ENCODE data around the gene FSTL4. TPM values are rescaled to one million over a fixed set of nuclear protein-coding genes. Genes with fewer than 3 reads are reported as not detected.

The FSTL4 gene
- total and polyA plus RNA-seq, 2 experiments from 2014 or later, result 1.4 to 2.8 TPM

GRCh38 chr5:133459474-133460160 lies 152.7 kb downstream of the FSTL4 start:
- DNase-seq (ENCODE audit: low spot score) (no peak), ATAC-seq (peak; percentile 23)
- Histone ChIP-seq H3K27me3 (ENCODE audit: insufficient read depth) (no peaks in the 10 kb centered on the region), H3K4me3 (no peak overlapping the region), H3K36me3 (ENCODE audit: insufficient read depth) (no peaks in the 10 kb centered on the region), H3K4me2 (no peak overlapping the region), H2AFZ (peak overlapping the region; percentile 20; the same call in 1 of the 2 replicates), H3K27ac (ENCODE audit: low read depth) (no peak overlapping the region), H3K79me2 (replicated peaks; ENCODE audit: insufficient read depth) (no peaks in the 10 kb centered on the region), H3K9me2 (ENCODE audit: insufficient read depth) (no peaks in the 10 kb centered on the region), H4K20me1 (replicated peaks; ENCODE audit: insufficient read depth) (no peaks in the 10 kb centered on the region), H3K4me1 (ENCODE audit: insufficient read depth) (no peaks in the 10 kb centered on the region; the same call in 1 of the 2 replicates), H3F3A (replicated peaks; ENCODE audit: low read depth) (no peaks in the 10 kb centered on the region)
- no peak for TF ChIP-seq ZNF331 (CRISPR knock-in tag; IDR thresholded peaks at IDR 0.05; ENCODE audit: low read depth)
- TF ChIP-seq CTCF (conservative IDR thresholded peaks at IDR 0.05; ENCODE audit: low read depth in 2 of 2), result no peak
- TF ChIP-seq NANOG (IDR thresholded peaks at IDR 0.05; ENCODE audit: borderline replicate concordance), result no peak
- TF ChIP-seq ETS1 (IDR thresholded peaks at IDR 0.05), result no peak
- no peak for TF ChIP-seq REST (IDR thresholded peaks at IDR 0.05; ENCODE audit: unreplicated experiment)
- TF ChIP-seq POLR2AphosphoS5 (IDR thresholded peaks at IDR 0.05; ENCODE audit: low read depth), result no peak
- no peak for TF ChIP-seq ZNF462 (CRISPR knock-in tag; IDR thresholded peaks at IDR 0.05)
- Mint-ChIP-seq H3K9me3 (no peaks in the 10 kb centered on the region), H3K27me3 (ENCODE audit: insufficient read depth, low read depth, poor library complexity) (peaks cover 2% of the 10 kb centered on the region), H3K4me1 (peaks cover 11% of the 10 kb centered on the region), H3K36me3 (ENCODE audit: low read depth) (no peaks in the 10 kb centered on the region), H3K4me3 (no peak overlapping the region), H3K27ac (no peak overlapping the region)
